Measurements from ENCODE around the gene DUSP5. TPM values are rescaled to one million over a fixed set of nuclear protein-coding genes. Genes with fewer than 3 reads are reported as not detected.

DUSP5 gene
- total and polyA plus RNA-seq, 2 of the 8 experiments (the other 6 are each of a cell fraction or from before 2014, with no cell fraction given), result 13.6 to 30.3 TPM

- H3K79me1 ChIP-seq (ENCODE audit: low read depth, low read length), result no peaks in the 10 kb centered on the region
- no peak overlapping the region for H2BK15ac ChIP-seq (ENCODE audit: low read length)
- H2BK20ac ChIP-seq (ENCODE audit: low read length), result no peak overlapping the region
- H2AFZ ChIP-seq (ENCODE audit: low read length), result no peak overlapping the region
- no peaks in the 10 kb centered on the region for H3K27me3 ChIP-seq (replicated peaks in 1 of 4; ENCODE audit: control insufficient read depth in 3 of 4, extremely low read depth in 1 of 4, insufficient read depth in 3 of 4, low read length in 3 of 4)
- H4K20me1 ChIP-seq (replicated peaks in 1 of 2; ENCODE audit: control insufficient read depth in 1 of 2, insufficient read depth in 2 of 2, low read length in 2 of 2), result no peaks in the 10 kb centered on the region
- no peak for DNase-seq (ENCODE audit: low read depth in 1 of 2, low spot score in 2 of 2)
- H4K5ac ChIP-seq (ENCODE audit: insufficient read length, low read depth, low read length), result no peak overlapping the region
- 87% methylated on average over 9 of the region's 9 CpGs; no CpG with 5 or more reads in 1 of the 2 experiments for WGBS, 2 experiments (ENCODE audit: extremely low coverage in 1 of 2, insufficient coverage in 1 of 2, insufficient read length in 1 of 2, insufficient replicate concordance in 2 of 2, low coverage in 1 of 2, low lambda C conversion rate in 2 of 2, missing lambda C conversion rate in 1 of 2)
- CTCF ChIA-PET (ENCODE audit: partially characterized antibody), result interaction anchor here (0.7 to 5.2 kb wide), 3 partner anchors 71 to 122 kb away, joined by 3 to 27 read pairs (median 3); no protein-coding TSS in a partner anchor
- no peak overlapping the region for H2AK5ac ChIP-seq (ENCODE audit: low read depth, low read length)
- H3K23ac ChIP-seq (ENCODE audit: insufficient read length), result no peak overlapping the region
- no peak overlapping the region for H3K18ac ChIP-seq (ENCODE audit: extremely low read depth, low read length)
- no peak overlapping the region for H4K91ac ChIP-seq (replicated peaks; ENCODE audit: insufficient read length, low read length)
- no peaks in the 10 kb centered on the region for H3K79me2 ChIP-seq (ENCODE audit: control insufficient read depth in 1 of 2, insufficient read depth in 2 of 2, low read length in 2 of 2)
- no peak overlapping the region for H3K9ac ChIP-seq (replicated peaks in 1 of 4; ENCODE audit: extremely low read depth in 1 of 4, low read depth in 3 of 4, low read length in 3 of 4)
- H3K56ac ChIP-seq (replicated peaks; ENCODE audit: insufficient read length, low read depth, low read length), result no peak overlapping the region
- no peaks in the 10 kb centered on the region for H3K9me3 ChIP-seq (ENCODE audit: insufficient read depth in 2 of 2, low read depth in 1 of 2, low read length in 1 of 2)
- peaks cover 0 to 3% (median 3%) of the 10 kb centered on the region in 4 experiments; a peak in 2 of 7 replicates for H3K4me1 ChIP-seq (replicated peaks in 1 of 4; ENCODE audit: control insufficient read depth in 3 of 4, insufficient read depth in 4 of 4, low read length in 3 of 4)
- H2BK12ac ChIP-seq (ENCODE audit: low read depth, low read length), result no peak overlapping the region
- no peak overlapping the region for H2BK5ac ChIP-seq (ENCODE audit: low read depth, low read length)
- no peak overlapping the region for H3K14ac ChIP-seq (ENCODE audit: insufficient read length)
- no peak overlapping the region for H3K4me3 ChIP-seq (ENCODE audit: extremely low read depth in 1 of 4, insufficient read depth in 2 of 4, low read depth in 3 of 4, low read length in 4 of 4)
- no peak overlapping the region for H3K4me2 ChIP-seq (ENCODE audit: insufficient read depth in 1 of 2, low read depth in 2 of 2, low read length in 2 of 2)
- H3K36me3 ChIP-seq (ENCODE audit: control insufficient read depth in 2 of 4, insufficient read depth in 4 of 4, low read length in 3 of 4), result no peaks in the 10 kb centered on the region
- no peak overlapping the region for H4K8ac ChIP-seq (ENCODE audit: extremely low read depth, insufficient read depth, low read length)
- H3K23me2 ChIP-seq (ENCODE audit: low read depth, low read length), result no peaks in the 10 kb centered on the region
- POLR2A ChIA-PET (ENCODE audit: partially characterized antibody), result interaction anchor here (1.9 kb wide), 1 partner anchor 23 kb away, joined by 6 read pairs; no protein-coding TSS in a partner anchor
- no peak overlapping the region for H3K27ac ChIP-seq (ENCODE audit: low read depth, low read length)
- no peak for FAIRE-seq
- no peak overlapping the region for H2BK120ac ChIP-seq (replicated peaks; ENCODE audit: low read depth, low read length)
- no peak overlapping the region for H3K4ac ChIP-seq (replicated peaks; ENCODE audit: insufficient read length, low read depth, low read length)
These were observed 21.8 kb upstream of the DUSP5 start for GRCh38 chr10:110475722-110476515.
